Fibroblast of skin of left biceps (primary cell): ENCODE measurements around the gene DDX19B.
A peak's percentile ranks its signal among the peaks of the same experiment; 100 is the strongest.
"Not testable (repeated sequence)": the region's sequence is repeated elsewhere in the genome, so short reads cannot be mapped to it uniquely, and the experiment has no call there.

Source experiments
- DNase-seq, 2 experiments: peaks; one replicate each; pipeline ENCODE4 v3.0.0-alpha.2; 2013; ENCODE audit warnings: low read depth in 2 of 2

Gene DDX19B

DNA sequence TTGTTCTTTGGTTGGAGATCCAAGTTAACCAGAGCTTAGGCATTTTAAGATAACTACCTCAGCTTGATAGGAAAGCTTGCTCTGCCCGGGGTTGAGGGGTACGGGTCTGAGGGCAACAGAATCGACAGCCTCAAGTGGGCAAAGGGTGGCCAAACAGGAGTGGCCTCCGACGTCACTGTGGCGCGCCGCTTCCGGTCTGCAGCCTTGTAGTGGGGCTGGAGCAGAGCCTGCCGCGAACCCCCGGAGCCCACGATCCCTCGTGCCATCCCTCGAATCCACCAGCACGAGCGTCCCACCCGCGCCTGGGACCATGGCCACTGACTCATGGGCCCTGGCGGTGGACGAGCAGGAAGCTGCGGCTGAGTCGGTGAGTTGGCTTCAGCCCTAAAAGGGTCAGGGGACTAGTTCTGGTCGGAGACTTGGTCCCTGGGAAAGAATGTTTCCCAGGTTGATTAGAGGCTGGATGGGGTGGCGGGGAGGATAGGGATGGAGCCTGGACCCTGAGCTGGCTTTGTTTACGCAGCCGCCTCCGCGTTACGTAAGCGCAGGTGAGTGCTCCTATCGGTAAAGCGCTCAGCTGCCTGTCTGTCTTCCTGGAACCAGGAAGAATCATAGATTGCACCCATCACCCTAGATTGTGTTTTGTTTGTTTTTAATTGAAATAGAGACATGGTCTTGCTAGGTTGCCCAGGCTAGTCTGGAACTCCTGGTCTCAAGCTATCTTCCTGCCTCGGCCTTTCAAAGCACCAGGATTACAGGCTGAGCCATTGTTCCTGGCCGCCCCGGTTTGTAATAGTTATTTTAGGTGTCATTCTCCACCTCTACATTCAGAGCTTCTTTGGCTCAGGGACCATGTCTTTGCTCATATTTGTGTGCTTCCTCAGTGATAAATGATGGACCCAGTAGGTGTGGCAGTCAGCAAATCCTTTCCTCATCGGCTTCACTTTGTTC, at the start of gene DDX19B:
Gene DDX19B (plus strand): TSS at position 199 of the 951 bp plus-strand sequence. CDS start 112 bp downstream, at position 311.
- DNase-seq = no peak

DNA sequence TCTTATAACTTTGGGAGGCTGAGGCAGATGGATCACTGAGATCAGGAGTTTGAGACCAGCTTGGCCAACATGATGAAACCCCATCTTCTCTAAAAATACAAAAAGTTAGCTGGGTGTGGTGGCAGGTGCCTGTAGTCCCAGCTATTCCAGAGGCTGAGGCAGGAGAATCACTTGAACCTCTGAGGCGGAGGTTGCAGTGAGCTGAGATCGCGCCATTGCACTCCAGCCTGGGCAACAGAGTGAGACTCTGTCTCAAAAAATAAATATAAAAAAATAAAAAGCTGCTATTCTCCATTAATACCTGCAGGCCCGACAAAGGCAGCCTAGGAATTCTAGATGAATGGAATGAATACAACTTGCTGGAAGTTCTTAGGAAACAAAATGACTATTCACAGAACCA, 49.3 kb upstream of the DDX19B start:
- DNase-seq = not testable (repeated sequence)

DNA sequence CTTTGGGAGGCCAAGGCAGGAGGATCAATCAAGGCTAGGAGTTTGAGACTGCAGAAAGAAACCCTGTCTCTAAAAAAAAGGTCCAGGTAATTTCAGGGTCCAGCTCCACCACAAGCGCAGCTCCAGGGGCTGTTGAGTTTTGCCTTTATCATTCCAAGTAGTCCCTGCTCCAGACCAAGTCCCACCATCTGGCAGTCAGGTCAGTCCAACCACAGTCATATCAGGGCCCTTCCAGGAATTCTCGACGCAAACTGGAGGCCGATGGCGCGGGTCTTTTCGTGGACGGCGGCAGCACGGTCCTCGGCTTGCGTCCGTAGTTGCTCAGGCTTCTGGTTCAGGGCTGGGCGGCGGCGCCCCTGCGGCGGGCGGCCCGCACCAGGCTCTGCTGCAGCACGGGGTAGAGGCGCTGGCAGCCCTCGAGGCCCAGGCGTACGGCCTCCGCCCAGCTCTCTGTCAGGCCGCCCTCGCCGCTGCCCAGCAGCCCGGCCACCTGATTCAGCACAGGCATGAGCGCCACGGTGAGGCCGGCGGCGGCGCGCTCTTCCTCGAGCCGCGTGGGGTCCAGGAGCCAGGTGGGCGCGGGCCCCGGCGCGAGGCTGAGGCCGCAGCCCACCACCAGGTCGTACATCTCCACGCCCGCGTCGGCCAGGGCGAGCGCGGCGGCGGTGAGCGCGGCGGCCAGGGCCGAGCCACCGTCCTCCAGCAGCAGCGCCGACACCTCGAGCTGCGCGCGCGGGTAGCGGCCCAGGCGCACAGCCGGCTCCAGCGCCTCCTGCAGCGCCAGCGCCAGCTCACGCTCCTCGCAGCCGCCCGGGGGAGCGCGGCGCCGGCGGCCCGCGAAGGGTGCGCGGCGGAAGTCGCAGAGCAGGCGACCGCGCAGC, 48.0 kb upstream of the DDX19B start:
- DNase-seq = no peak

DNA sequence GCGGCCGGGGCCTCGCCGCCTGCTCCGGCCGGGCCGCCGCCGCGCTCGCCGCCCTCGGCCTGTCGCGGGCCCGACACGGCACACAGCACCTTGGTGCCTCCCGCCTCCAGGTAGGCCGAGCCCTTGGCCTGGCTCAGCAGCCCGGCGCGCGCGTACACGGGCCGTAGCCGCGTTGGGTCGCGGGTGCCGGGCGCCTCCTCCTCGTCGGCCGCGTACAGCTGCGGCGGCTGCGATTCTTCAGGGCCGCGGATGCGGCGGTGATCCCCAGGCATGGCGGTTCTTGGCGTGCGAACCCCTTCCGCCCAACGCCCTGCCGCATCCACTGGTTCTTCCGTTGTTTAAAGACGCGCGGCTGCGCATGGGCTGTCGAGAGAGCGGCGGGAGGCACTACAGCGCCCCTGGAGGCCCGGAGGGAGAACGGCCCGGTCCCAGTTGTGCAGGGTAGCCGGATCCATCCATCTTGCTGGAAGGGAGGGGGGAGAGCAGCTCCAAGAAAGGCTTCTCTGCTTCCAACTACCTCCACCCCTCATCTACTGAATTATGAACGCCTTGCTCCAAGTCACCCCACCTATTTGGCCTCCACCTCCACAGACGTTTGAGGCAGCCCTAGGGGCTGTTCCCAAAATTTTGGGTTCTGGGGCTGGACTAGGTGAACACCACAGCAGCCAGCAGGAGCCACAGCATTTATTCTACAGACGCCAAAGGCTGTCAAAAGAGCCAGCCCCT, 47.2 kb upstream of the DDX19B start, which contains the start of gene EXOSC6:
Gene EXOSC6 (minus strand): TSS at position 312 of the 726 bp plus-strand sequence. CDS start 40 bp downstream, at position 272.
- peak; percentile 81 to 82 for DNase-seq

DNA sequence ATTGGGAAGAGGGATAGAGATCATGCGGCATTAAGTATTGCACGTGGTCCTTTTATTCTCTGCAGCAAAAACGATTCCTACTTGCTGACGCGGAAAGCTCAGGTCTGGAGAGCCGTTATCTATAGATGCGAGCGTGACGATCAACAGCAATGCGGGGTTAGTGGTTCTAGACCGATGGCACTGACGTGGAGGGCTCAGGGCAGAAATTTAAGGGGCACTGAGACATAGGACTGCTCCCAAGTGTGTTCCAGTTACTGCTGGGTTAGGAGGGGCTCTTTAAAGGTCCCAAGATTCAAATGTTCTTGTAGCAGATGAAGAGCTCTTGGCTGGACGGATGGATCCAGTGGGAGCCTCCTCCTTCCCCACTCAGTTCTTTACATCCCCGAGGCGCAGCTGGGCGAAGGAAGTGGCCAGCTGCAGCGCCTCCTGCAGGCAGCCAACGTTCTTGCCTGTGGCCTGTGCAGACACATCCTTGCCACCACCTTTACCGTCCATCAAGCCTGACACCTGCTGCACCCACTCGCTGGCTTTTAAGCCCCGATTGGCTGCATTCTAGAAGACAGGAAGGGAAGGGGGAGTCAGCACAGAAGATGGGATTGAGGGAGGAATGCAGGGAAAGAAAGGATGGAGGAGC, 46.5 kb upstream of the DDX19B start:
- DNase-seq = no peak

DNA sequence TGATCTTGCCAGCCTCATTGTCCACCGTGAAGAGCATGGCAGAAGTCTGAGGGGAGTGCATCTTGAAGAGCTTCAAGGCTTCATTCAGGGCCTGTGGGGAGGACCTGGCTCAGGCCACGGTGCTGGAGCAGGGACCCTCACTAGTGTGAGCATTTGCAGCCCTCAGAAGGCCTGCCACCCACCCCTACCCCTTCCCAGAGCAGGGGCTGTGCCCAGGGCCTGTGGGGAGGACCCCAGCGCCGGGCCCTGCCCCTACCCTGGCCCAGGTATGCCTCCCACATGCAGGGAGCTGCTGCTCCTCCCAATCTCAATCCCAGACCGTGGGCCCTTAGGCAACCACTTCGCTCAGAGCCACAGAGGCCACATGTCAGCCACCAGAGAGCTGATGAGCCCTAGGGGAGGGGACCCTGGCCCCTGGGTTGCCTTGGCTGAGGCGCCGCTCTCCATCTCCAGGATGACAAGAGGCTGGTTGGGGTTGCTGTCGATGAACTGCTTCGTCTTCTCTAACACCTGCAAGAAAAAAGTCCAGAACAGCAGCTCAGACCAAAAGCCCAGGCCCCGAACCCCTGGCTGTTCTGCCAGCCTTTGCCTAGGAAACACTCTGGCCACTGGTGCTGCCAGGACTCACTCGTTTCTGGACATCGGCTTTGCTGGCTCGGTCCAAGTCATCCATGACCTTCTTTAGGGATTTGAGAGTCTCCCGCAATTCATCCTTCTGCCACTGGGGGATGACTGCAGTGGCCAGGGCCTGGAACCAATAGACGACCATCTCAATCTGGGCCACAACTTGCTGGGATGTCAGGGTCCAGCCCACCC, 45.5 kb upstream of the DDX19B start:
- DNase-seq = no peak

DNA sequence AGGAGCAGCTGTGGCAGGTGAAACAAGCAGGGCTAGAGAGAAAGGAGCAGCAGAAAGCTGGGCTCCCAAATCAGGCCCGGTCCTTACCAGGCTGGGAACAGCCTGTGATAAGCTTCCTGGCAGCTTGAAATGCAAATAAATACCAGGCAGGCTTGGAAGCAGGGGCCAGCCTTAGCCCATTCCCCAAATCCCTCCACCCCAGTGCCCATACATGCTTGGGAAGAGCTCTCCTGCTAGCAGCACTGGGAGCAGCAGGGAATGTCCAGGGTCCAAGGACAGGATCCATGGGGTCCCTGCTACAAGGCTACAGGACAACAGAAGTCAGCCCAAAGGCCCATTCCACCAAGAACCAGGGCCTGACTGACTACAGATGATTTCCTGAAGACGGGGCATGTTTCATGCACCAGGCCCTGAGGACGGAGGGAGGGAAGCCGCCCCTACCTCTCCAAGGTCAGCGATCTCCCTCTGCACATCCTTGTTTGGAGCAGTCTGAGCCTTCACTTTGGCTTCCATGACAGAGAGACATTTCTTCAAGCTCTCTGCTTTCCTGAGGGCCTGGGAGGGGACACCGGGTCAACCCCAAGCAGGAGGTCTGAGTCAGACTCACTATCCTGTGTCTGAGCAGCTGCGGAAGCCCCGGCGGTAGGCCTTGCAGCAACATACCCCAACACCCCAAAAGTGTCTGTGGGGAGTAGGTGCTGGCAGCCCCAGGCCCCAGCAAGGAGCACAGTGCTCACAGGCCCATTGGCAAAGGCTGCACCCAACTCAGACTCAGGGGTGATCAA, 44.6 kb upstream of the DDX19B start:
- no peak for DNase-seq

GRCh38 chr16:70254965-70255286, 44.1 kb upstream of the DDX19B start:
- DNase-seq = no peak

DNA sequence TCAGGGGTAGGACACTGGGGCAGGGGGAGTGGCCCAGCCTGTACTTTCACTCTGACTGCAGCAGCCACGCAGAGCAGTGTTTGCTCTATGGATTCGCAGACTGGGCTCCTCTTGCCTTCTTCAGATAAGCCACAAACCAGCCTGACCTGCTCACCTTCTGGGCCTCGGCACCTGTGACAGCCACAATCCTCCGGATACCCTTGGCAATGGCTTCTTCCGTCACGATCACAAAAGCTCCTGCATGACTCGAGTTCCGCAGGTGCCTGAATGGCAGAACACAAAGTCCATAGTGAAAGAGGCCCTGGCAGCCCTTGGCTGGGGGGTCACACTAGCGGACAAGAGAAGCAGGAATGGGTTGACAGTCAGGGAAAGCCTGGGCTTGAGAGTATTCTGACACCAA, 43.4 kb upstream of the DDX19B start:
- DNase-seq = no peak

GRCh38 chr16:70257391-70257790, 41.6 kb upstream of the DDX19B start:
- DNase-seq = no peak

GRCh38 chr16:70258065-70258464, 40.9 kb upstream of the DDX19B start:
- DNase-seq = no peak

GRCh38 chr16:70258946-70259345, 40.0 kb upstream of the DDX19B start:
- no peak for DNase-seq

DNA sequence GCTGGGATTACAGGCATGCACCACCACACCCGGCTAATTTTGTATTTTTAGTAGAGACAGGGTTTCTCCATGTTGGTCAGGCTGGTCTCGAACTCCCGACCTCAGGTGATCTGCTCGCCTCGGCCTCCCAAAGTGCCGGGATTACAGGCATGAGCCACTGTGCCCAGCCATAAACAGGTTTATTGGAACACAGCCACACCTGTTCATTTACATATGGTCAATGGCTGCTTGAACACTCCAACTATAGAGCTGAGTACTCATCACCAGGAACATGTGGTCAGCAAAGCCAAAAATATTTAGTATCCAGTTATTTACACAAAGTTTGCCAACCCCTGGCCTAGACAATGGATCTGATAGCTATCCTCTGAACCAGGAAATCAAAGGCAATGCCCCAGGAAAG, 39.1 kb upstream of the DDX19B start:
- not testable (repeated sequence) for DNase-seq

GRCh38 chr16:70267516-70267915, 31.5 kb upstream of the DDX19B start:
- no peak for DNase-seq

GRCh38 chr16:70267922-70268321, 31.1 kb upstream of the DDX19B start:
- not testable (repeated sequence) for DNase-seq

GRCh38 chr16:70269471-70269870, 29.5 kb upstream of the DDX19B start:
- no peak for DNase-seq

- DNase-seq = no peak
Measured at GRCh38 chr16:70270176-70270575, 28.8 kb upstream of the DDX19B start.

- DNase-seq = no peak
Measured at GRCh38 chr16:70271696-70272095, 27.3 kb upstream of the DDX19B start.

DNA sequence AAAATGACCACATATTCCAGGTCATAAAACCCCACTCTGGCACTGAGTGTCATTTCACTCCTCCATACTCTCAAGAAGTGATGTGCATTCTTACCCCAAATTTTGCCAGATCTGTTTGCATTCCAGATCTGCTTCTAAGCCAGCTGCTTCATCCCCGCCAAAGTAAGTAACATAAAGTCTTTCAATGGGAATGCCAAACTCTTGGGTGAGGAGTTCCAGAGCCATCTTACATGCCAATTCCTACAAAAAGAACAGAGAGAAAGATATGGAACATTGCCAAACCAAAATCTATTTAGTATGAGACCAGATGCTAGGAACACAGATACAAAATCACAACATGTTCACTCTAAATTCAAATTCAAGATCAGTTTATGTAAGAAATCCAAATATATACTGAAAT, 22.6 kb upstream of the DDX19B start:
- DNase-seq = no peak
